Dedifferentiated amniotic fluid mesenchymal stem cell (primary cell): ENCODE measurements around the gene CYP4F2.
"Not testable (repeated sequence)": the region's sequence is repeated elsewhere in the genome, so short reads cannot be mapped to it uniquely, and the experiment has no call there.

ENCODE experiments used
- DNase-seq: peaks from one replicate; pipeline ENCODE4 v3.0.0-alpha.2; 2016; ENCODE audit errors: extremely low spot score

The CYP4F2 gene

DNA sequence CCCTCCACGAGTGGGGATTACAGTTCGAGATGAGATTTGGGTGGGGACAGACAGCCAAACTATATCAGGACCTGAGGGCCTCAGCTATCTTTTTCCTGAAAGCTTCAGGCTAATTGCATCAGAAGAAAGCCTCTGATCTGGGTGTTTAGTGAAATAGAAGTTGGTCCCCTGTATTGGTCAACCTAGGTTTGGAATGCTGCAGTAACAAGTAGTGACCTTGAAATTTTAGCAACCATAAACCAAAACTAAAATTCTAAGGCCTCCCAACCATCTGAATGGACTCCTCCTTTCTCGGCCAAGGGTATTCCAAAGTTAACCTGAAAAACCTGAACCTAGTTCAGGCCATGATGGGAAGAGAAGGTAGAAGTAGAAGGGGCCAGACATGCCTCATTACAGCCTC lies 47.5 kb downstream of the CYP4F2 start:
- DNase-seq: no peak

DNA sequence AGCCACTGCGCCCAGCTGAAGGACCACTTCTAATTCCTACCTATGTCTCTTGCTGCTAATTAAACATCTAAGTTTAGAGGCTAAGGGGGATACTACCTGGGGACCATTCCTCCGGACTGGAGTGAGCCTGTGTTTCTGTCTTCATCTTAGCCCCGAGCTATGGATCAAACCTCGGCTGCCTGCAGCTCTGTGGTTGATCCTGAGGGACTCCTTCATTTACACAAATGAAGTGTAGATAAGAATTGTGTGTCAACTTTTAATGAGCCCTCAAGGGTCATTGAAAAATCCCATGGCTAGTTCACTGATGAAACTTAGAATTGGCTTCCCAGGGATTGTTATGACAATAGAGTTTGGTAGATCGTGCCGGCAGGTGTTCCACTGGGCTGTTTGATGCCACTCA lies 51.0 kb downstream of the CYP4F2 start:
- DNase-seq: no peak

GRCh38 chr19:15843894-15844222 lies 54.0 kb downstream of the CYP4F2 start:
- DNase-seq: not testable (repeated sequence)

DNA sequence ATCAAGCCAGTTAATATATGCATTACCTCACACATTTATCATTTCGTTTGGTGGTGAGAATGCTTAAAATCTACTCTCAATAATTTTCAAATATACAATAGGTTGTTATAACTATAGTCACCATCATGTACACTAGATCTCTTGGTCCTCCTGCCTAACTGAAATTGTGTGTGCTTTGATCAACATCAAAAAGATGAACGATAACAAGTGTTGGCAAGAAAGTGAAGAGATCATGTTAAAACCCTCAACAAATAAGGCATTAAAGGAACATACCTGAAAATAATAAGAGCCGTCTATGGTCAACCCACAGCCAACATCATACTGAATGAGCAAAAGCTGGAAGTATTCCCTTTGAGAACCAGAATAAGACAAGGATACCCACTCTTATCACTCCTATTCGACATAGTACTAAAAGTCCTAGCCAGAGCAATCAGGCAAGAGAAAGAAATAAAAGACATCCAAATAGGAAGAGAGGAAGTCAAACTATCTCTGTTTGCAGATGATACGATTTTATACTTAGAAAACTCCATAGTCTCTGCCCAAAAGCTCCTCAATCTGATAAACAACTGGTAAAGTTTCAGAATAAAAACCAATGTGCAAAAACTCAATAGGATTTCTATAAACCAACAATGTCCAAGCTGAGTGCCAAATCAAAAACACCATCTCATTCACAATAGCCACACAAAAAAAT lies 54.5 kb downstream of the CYP4F2 start:
- no peak for DNase-seq

GRCh38 chr19:15841875-15842569 lies 55.9 kb downstream of the CYP4F2 start:
- no peak for DNase-seq

GRCh38 chr19:15840833-15841232 lies 57.0 kb downstream of the CYP4F2 start:
- no peak for DNase-seq

DNA sequence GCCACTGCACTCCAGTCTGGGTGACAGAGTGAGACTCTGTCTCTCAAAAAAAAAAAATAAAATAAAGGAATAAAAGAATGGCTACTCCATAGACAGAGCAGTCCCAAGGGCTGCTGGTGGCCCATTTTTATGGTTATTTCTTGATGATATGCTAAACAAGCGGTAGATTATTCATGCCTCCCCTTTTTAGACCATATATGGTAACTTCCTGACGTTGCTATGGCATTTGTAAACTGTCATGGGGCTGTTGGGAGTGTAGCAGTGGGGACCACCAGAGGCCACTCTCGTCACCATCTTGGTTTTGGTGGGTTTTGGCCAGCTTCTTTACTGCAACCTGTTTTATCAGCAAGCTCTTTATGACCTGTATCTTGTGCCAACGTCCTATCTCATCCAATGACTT lies 58.0 kb downstream of the CYP4F2 start:
- DNase-seq: not testable (repeated sequence)

DNA sequence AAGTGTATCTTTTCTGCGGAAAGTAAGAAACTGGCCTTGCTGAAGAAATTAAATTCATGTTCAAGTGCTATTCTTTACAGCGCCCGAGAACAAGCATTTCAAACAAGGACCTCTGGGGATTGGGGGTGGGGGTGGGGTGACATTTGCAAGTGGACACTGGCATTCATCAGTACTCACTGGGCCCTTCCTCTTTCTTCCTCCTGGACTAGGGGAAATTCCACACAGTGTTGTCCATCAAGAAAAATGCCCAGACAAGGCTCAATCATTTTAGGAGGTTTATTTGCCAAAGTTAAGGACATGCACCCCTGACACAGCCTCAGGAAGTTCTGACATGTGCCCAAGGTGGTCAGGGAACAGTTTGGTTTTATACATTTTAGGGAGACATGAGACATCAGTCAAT lies 59.5 kb downstream of the CYP4F2 start:
- DNase-seq: no peak

DNA sequence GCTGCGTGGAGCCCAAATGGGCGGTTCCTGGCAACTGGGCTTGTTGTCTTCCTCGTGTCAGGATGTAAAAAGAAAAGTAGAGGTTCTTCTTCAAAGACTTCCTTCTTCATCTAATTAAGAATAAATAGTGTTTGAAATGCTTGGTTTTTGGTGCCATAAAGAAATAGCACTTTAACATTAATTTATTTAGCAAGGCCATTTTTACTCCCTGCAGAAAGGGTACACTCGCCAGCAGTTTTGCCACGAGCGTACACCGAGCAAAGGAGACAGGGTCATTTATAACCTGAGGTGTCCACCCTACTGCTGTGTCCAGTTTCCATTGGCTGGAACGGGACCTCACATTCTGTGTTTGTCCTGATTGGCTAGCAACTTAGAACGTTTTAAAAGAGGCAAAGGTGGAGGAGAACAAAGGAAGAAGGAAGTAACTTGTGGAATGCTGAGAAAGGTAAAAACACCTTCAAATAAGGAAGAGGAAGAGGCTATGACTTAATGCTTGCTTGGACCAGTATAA lies 60.6 kb downstream of the CYP4F2 start:
- DNase-seq: no peak

- DNase-seq: peak; percentile 96
These were observed 61.3 kb downstream of the CYP4F2 start for GRCh38 chr19:15836330-15837220.

DNA sequence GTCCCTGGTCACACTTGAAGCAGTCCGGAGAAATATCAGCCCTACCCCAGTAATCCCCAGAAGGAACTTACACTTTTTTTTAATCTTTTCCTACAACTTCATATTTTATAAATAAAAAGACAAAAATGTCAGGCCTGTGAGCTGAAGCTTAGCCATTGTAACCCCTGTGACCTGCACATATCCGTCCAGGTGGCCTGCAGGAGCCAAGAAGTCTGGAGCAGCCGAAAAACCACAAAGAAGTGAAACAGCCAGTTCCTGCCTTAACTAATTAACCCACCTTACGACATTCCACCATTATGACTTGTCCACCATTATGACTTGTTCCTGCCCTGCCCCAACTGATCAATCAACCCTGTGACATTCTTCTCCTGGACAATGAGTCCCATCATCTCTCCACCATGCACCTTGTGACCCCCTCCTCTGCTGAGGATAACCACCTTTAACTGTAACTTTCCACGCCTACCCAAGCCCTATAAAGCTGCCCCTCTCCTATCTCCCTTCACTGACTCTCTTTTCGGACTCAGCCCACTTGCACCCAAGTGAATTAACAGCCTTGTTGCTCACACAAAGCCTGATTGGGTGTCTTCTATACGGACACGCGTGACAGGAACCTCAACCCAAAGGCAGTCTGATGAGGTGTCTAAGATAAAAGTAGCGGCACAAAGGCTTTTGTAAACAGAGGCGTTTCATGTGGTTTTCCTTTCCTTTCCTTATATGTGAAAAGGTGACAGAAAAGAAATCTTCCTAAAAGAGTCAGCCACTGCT lies 62.1 kb downstream of the CYP4F2 start:
- DNase-seq: not testable (repeated sequence)

GRCh38 chr19:15834232-15834631 lies 63.6 kb downstream of the CYP4F2 start:
- not testable (repeated sequence) for DNase-seq

DNA sequence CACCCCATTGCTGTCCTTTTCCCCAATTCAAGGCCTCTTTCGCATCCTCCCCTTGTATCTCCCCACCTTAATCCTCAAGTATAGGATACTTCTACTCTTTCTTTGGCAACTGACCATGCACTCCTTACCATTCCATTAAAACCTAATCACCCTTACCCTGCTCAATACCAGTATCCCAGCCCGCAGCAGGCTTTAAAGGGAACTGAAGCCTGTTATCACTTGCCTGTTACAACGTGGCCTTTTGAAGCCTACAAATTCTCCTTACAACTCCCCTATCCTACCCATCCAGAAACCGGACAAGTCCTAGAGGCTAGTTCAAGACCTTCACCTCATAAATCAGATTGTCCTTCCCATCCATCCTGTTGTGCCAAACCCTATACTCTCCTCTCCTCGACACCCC lies 66.2 kb downstream of the CYP4F2 start:
- no peak for DNase-seq

GRCh38 chr19:15829786-15830185 lies 68.1 kb downstream of the CYP4F2 start:
- no peak for DNase-seq

- DNase-seq: no peak
These were observed 68.6 kb downstream of the CYP4F2 start for GRCh38 chr19:15829306-15829698.

GRCh38 chr19:15828611-15829305 lies 69.1 kb downstream of the CYP4F2 start:
- not testable (repeated sequence) for DNase-seq

GRCh38 chr19:15828121-15828610 lies 69.7 kb downstream of the CYP4F2 start:
- no peak for DNase-seq
